Effector CD4-positive, alpha-beta T cell (primary cell): ENCODE measurements around the gene HIVEP3.

ENCODE experiments used
- DNase-seq: peaks from one replicate; pipeline ENCODE4 v3.0.0-alpha.2; 2020

The HIVEP3 gene

DNA sequence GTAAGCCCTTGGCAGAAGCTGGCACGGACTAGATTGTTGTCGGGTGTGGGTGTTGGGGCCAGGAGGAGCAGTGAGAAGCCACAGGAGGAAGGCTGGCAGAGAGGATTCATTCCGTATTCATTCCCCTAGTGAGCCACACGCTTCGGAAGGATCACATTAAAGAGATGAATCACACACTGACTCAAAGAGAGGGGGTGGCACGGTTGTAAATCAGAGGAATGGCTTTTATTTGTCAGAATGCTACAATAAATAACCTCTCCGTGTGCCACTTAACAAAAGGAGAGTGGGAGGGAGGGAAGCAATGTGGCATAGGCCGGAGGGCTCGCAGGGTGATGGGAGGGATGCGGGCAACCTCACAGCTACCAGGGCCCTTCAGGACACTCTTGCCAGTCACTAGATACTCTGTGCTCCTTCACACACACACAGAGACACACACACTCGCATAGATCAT is 135.5 kb downstream of the HIVEP3 start:
- DNase-seq, result no peak

DNA sequence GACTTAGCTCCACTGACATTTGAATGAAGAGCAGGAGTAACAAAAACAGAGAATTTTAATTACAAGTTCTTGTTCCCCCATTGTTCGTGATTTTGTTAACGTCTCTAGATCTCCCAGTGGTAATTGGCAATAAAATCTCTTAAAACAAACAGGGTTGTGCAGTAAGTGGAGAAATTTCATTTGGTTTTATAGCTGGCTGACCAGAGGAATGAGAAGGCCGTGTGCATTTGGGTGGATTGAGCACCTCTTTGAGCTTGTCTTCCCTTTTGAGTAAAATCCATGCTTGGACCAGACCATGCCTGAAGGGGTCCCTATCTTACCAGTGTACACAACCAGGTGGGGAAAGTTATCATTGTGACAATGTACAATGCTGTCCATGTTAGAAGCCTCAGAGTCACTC is 137.8 kb downstream of the HIVEP3 start:
- DNase-seq, result no peak

DNA sequence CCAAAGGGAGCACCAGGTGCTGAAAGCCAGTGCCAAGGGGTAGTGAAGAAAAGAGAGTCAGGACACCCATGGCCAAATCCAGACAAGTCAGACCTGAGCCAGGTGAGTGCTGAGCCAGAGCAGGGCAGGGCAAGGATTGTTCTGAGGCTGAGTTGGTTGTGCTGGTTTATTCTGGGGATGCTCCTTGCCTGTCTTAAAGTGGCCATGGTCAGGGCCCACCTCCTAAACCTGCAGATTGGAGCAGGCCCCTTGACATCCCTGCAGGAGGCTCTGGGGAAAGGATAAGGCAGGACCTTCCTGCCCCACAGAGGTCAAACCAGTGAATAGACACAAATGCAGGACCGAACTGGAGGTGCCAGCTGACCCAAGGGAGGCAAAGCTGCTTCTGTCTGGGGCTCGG is 138.4 kb downstream of the HIVEP3 start:
- no peak for DNase-seq

DNA sequence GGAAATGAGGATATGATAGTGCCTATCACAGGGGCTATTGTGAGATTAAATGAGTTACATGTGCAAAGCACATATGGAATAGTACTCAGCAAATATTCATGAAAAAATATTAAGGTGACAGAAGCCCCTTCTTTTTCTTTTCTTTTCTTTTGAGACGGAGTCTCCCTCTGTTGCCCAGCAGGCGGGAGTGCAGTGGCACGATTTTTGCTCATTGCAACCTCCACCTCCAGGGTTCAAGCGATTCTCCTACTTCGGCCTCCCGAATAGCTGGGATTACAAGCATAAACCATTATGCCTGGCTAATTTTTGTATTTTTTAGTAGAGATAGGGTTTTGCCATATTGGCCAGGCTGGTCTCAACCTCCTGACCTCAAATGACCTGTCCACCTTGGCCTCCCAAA is 139.4 kb downstream of the HIVEP3 start:
- DNase-seq, result no peak

DNA sequence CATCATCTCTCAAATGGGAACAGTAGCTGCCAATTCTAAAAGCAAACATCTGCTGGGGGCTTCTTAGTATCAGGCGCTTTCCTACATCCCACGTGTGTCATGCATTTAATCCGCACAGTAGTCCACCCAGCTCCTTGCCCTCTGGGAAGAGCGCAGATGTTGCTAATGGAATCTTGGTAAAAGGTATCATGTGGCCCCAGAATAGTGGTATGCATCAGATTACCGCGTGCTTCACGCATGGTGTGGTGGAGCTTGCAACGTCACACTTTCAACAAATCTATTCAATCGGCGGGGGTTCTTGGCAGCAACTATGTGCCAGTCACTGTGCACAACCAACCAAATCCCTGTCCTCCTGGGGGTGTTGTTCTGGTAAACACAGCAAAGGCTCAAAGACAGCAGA is 141.0 kb downstream of the HIVEP3 start:
- DNase-seq, result no peak

DNA sequence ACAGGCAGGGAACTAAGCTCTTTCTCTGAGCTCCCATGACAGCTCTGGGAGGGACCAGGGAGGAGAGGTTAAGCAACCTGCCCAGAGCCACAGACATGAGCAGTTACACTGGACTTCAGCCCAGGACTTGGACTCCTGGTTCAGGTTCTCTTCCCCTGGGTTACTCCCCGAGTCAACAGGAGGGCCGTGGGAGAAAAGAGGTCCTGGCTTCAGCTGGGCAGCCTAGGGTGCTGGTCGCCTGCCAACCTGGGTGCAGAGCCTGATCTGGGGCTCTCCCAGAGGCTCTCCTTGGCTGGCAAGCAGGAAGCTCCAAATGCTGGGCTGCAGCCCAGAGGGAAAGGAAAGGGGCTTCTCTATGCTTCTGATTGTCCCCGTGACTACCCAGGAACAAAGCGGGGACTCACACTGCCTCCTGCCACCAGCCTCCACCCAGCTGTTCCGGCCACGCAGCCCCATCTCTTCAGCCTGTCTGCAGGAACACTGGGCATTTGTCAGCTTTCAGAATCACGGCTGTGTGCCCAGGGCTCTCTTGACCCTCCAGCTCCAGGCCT is 141.8 kb downstream of the HIVEP3 start:
- no peak for DNase-seq

DNA sequence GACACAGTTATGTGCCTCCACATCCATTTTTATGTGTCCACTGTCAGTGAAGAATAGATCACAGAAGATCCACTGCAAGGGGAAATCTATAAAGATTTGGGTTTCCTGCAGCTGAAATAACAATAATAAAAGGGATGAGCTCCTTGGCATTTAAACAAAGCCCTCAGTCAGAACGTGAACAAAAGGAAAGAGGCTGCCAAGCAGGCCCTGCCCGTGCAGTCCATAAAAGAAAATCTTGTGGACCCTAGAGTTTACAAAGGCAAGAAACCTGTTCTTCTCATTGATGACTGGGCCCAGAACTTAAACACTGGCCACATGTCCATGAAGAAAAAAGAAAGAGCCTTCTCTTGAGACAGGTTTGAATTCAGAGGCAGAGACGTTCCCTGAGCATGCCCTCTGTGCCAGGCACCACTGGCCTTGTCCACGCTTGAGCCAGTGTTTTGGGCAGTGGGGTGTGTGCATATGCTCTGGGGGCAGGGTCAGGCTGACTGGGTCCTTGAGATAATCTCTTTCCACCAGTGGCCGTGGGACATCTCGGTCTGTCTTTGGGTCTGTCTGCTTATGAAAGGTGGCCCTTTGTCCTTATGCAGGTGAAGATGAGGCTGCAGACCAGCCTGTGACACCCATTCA is 142.7 kb downstream of the HIVEP3 start:
- DNase-seq, result no peak

DNA sequence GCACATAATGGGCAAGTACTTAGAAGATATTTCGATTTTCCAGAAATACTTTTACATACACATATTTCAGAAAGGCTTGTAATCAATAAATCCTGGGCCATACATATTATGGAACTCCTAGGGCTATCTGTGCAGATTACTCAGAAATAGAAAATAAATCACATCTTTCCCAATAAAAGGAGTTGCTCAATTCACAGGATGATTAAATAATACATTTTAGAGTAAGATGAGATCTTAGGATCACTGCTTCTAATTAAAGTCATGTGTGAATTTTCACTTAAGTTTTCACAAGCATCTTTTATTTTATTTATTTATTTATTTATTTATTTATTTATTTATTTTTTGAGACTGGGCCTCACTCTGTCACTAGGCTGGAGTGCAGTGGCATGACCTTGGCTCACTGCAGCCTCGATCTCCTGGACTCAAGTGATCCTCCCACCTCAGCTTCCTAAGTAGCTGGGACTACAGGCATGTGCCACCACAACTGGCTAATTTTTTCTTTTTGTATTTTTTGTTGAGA is 144.2 kb downstream of the HIVEP3 start:
- DNase-seq, result no peak

DNA sequence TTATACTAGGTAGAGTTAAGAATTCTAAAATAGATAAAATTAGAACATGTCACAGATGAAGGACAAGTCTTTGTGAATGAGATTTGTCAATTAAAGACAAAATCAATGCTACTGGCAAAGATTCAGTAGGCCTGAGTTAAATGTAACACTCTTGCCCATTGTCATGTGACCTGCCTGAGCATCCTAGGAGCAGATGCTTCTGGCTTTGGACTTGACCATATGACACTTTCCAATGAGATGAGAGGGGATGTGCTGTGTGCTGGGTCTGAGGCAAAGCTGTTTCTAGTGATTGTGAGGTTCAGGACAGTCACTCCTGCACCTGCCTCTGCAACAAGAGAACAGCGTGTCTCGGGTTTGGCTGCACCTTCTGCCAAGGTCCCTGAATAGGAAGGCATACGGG is 144.9 kb downstream of the HIVEP3 start:
- no peak for DNase-seq

DNA sequence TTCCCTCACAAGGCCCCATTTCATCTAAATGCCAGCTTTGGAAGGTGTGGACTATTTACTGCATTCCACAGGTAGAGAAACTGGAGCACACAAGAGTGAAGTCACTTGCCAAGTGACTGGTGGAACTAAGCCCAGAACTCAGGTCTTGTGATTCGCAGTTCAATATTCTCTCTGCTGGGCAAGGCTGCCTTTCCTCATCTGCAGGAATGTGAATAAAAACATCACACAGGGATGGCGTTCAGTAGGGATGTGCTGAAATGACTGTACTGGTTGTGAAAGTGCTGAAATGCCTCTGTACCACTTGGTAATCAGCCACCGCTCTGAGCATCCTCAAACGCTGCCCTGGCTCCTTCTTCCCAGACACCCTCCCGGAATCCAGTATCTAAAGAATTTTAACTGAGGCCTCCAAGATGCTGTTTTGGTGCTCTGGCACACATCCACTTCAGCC is 145.6 kb downstream of the HIVEP3 start:
- DNase-seq, result no peak

DNA sequence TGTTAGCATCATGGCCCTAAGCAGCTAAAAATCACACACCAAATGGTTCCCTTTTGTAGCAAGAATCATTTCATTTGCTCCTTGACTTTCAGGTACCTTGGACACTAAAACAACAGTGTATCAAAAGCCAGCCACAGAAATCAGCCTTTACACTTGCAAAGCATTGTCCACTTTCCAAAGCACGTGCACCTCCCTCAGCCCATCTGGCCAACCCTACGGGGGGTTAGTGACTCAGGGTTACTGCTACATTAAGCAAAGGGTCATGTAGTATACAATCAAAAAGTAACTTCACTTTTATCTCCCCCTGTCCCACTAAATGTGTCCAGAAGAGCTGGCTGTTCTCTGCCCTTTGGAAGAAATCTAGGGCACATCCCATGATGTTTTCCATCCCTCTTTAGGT is 149.7 kb downstream of the HIVEP3 start:
- DNase-seq, result no peak

DNA sequence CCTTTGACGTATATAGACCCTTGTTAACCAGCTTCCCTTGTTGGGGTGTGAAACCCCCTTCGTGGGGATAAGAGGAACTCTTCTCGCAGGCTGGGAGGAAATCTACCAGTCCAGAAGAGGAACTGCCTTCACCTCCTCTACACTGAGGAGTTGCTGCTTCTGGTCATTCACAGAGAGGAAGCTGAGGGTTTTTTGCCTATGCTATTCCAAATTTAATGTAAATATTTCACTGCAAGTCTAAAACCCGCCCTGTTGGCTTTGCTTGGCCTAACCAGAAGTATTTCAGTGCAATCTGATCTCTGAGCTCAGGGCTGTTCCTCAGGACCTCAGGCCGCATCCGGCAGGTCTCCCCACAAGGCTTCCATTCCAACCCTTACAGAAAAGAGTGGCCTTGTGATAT is 150.1 kb downstream of the HIVEP3 start:
- no peak for DNase-seq

DNA sequence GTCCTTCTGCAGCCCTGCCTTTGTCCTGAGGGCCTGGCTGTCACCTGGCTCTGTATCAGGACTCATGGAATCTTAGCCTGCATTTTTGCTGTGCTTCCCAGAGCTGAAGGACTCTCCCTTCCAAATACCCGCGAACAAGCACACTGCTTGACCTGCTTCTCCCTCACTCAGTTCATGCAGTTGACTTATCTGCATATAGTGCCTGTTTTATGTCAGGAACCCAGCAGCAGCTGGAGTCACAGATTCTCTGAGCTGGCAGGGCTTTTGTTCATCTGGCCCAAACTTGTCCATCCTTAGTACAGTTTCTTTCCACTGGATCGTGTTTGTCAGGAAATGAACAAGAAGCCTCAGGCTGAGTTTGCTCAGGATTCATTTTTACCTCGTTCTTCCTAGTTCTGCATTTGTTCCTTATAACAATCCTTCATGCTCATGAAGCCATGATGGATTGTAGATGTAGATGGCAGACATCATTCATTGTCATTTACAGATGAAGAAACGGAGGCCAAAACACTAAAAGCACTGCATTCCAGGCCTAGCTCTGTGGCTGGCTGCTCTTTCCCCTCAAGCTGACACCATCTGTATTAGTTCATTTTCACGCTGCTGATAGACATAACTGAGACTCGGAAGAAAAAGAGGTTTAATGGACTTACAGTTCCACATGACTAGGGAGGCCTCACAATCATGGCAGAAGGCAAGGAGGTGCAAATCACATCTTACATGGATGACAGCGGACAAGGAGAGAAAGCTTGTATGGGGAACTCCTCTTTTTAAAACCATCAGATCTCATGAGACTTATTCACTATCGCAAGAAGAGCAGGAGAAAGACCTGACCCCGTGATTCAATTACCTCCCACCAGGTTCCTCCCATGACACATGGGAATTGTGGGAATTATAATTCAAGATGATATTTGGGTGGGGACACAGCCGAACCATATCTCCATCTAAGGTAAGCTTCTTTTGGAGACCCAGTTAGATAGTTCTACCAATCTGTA is 150.9 kb downstream of the HIVEP3 start:
- DNase-seq, result no peak

DNA sequence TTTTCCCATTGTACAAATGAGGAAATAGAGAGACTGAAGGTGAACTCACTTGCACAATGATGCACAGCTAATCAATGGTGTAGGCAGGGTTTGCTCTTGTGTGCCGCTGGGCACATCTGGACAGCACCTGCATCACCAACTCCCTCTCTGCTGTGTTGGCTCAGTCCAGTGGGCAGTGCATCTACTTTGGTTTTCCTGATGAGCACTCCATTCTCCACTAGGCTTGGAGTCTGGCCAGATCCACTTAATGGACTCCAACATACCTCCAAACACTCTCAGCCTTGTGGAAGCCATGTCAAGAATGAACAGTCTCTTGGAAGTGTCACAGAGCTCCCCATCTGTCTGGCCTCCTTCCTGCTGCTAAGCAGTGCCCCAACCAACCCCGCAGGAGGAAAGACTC is 152.2 kb downstream of the HIVEP3 start:
- DNase-seq, result no peak

DNA sequence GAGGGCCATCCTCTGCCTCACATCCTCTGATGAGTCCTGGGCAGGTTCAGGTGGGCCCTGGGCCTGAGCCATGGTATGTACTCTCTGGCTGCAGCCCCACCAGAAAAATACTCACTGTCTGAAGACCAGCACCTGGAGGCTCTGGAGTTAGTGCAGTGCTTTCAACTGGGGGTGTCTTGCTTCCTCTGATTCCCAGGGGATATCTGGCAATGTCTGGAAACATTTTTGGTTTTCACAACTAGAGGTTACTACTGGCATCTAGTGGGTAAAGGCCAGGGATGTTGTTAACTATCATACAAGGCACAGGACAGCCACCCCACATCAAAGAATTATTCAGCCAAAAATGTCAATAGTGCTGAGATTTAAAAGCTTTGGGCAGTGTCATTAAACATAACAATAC is 152.7 kb downstream of the HIVEP3 start:
- no peak for DNase-seq

DNA sequence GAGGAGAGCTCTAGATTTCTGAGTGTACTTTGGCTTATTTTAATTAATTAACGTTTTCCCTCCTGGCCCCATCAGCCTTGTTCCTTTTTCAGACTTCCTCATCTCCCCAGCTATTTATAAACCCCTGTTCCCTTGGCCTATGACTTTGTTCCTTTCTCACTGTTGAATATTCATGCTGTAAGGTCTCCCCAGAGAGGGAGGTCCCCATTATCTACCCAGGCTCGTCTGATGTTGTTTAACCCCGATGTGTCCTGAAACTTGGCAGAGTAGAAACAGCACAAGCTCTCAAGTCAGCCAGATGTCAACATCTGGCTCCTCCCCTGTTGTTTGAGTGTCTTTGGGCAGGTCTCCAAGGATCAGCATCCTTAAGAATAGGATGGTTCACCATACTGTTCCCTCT is 153.6 kb downstream of the HIVEP3 start:
- DNase-seq, result no peak

DNA sequence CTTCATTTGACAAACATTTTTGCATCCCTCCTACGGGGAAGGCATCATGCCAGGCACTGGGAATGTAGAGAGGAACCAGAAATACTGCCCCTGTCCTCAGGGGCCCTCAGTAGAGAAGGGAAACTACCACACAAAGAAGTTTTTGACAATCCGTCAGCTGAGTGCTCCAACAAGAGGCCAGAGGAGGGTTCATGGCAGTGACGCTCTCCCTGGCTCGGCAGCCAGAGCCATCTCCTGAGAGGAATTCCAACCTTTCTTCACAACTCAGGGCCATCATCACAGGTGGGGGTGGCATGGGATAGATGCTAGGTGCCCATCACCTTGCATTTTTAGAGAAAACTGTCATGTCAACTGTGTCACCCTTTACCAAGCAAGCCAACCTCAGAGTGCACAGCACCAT is 154.1 kb downstream of the HIVEP3 start:
- no peak for DNase-seq

DNA sequence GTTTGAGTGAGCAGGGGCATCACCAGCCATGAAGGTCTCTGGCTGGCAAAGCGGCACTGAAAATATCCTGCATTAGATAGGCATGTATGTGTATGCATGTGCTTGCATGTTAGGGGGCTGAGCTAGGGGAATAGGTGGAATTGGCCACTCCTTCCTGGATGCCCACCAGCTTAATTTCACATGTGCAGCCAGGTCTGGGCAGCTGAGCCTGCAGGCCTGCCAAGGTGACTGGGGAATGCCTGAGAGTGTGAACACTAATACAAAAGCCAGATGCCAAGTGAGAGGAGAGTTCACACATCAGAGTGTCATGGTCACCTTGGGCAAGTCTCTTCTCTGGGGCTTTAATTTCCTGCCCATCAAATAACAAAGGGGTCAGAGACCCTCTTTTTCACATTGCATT is 155.9 kb downstream of the HIVEP3 start:
- DNase-seq, result no peak

DNA sequence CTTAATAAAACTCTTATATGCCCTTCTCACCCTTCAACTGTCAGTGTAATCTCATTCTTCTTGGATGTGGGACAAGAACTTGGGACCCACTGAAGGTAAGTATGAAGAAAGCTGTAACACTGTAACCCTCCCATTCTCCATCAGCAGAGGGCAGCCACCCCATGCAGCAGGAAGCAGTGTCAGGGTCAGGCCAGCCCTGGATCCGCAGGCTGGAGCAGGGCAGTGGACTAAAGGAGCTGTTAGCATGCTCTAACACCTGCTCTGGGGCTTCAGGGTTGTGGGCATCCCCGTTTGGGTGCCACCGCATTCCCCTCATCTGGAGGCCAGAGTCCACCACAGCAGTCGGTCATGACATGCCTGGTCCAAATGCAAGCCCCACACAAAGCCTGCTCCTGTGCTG is 156.5 kb downstream of the HIVEP3 start:
- DNase-seq, result no peak

DNA sequence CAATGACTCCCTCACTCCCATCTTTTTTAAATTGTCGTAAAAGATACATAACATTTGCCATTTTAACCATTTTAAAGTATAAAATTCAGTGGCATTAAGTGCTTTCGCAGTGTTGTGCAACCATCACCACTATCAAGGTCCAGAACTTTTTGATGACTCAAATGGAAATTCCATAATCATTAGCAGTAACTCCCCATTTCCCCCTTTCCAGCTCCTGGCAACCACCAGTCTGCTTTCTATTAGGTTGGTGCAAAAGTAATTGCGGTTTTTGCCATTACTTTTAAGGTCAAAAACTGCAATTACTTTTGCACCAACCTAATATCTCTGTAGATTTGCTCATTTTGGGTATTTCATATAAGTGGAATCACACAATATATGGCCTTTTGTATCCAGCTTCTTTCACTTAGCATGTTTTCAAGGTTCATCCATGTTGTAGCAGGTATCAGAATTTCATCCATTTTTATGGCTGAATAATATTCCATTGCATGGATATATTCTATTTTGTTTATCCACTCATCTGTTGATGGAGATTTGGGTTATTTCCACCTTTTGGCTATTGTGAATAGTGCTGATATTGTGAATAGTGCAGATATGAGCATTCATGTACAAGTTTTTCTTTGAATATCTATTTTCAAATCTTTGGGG is 159.7 kb downstream of the HIVEP3 start:
- no peak for DNase-seq

DNA sequence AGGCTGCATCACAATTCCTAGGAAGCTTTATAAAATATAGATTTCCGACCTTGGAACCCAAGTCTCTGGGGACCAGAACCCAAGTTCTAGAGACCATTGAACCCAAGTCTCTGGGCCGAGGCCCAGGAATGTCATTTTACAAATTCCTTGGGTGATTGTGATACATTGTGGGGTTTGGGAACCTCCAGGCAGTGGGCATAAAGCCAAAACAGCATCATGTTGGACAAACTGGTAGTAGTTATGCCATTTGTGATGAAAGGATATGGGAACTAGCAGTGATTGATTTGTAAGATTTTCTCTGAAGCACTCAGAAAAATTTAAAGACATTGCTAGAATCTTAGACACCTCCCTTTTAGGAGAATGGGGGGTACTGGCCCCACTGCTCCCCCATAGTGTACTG is 160.2 kb downstream of the HIVEP3 start:
- no peak for DNase-seq

DNA sequence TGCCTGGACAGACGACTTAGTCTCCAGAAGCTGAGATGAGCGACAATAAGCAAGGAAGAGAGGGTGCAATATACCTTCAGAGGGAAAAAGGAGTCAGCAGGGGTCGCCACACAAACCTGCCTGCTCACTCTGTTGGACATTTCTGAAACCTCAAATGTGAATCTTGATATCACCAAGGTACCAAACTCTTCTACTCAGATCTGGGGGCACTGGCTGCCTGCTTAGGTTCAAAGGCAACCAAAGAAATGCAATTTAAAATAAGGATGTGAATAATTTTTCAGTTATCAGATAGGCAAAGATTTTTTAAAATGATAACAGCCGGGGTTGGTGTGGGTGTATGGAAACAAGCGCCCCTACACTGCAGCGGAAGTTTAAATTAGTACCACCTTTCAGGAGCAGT is 164.2 kb downstream of the HIVEP3 start:
- no peak for DNase-seq

DNA sequence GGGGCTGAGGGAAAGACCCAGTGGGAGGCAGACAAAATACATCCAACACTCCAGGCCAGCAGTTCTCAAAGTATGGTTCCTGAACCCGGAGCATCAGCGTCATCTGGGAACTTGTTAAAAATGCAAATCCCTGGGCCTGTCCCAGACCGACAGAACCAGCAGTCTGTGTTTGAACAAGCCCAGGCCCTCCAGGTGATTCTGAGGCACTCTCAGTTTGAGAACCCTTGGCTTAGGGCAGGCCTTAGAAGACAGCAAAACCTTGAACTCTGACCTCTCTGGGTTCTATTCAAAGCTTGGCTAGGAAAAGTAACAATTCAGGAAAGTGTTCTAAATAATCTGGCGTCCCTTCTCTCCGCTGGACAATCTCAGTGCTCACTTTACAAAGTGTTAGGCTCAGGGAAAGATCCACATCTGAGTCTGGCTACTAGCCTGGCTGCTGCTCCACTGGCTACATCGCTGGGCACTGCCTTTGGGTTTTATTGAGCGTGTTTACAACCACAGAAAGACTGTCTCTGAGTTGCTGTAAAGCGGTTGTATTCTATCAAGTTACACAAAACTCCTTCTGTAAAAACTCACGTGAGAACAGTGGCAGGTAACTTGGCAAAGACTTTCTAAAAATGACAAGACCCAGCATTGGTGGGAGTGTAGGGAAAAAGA is 166.1 kb downstream of the HIVEP3 start:
- DNase-seq, result no peak
